SK-N-SH (cell line): ENCODE data around the gene OXCT1. TPM values are rescaled to one million over a fixed set of nuclear protein-coding genes. Genes with fewer than 3 reads are reported as not detected.

ENCODE experiments used
- CTCF ChIA-PET: fragments of 300-600, 350-600 bp; formaldehyde crosslinking; extraction: SDS; loops from one replicate; lab custom pipeline; 2021; lab: Yijun Ruan, JAX
- POLR2A ChIA-PET: fragments of 350-600 bp; sonication (Branson Sonifier 250); formaldehyde crosslinking; extraction: SDS; loops from one replicate; lab custom pipeline; 2020; ENCODE audit warnings: antibody characterized with exemption, inconsistent platforms; lab: Yijun Ruan, JAX
- DNase-seq: peaks from one replicate; pipeline ENCODE4 v3.0.0; 2012
- H2AFZ ChIP-seq: fragments of 200-600 bp; sonication (generic); 2 replicates; pipeline ENCODE4 v1.8.1; 2016; ENCODE audit warnings: antibody characterized with exemption, mild to moderate bottlenecking, low read depth
- H3F3A ChIP-seq: fragments of 200-600 bp; sonication (generic); replicated peaks from 2 replicates; pipeline ENCODE3; 2016; ENCODE audit warnings: antibody characterized with exemption, mild to moderate bottlenecking; ENCODE audit not compliant: insufficient read depth
- H3K27ac ChIP-seq, 2 experiments: fragments of 200-500 bp in 1 of 2; fragments of 200-600 bp in 1 of 2; sonication (Bioruptor generic) in 1 of 2; sonication (generic), shearing (Covaris generic) in 1 of 2; 2 replicates each; pipeline versions ENCODE4 v1.5.1 to v1.6.1; 2014 to 2016; ENCODE audit warnings: low read depth in 2 of 2, inconsistent platforms in 1 of 2, low read length in 1 of 2, mild to moderate bottlenecking in 1 of 2, mixed read lengths in 1 of 2
- H3K27me3 ChIP-seq: fragments of 200-600 bp; sonication (generic), shearing (Covaris generic); 2 replicates; pipeline ENCODE4 v1.6.1; 2016; ENCODE audit warnings: mixed run types; ENCODE audit not compliant: insufficient read depth
- H3K36me3 ChIP-seq, 2 experiments: fragments of 200-500 bp in 1 of 2; fragments of 200-600 bp in 1 of 2; sonication (Bioruptor generic) in 1 of 2; sonication (generic) in 1 of 2; replicated peaks in 1 of 2; 2 replicates each; pipeline versions ENCODE3 to v1.5.1; 2014 to 2016; ENCODE audit warnings: low read length in 1 of 2, mild to moderate bottlenecking in 1 of 2; ENCODE audit not compliant: insufficient read depth in 2 of 2, control insufficient read depth in 1 of 2
- H3K4me1 ChIP-seq, 2 experiments: fragments of 200-500 bp in 1 of 2; fragments of 200-600 bp in 1 of 2; sonication (Bioruptor generic) in 1 of 2; sonication (generic), shearing (Covaris generic) in 1 of 2; 2 replicates each; pipeline versions ENCODE4 v1.5.1 to v1.6.1; 2014 to 2016; ENCODE audit warnings: low read depth in 1 of 2, low read length in 1 of 2, mixed run types in 1 of 2; ENCODE audit not compliant: insufficient read depth in 2 of 2, control insufficient read depth in 1 of 2
- H3K4me2 ChIP-seq: fragments of 200-600 bp; sonication (generic), shearing (Covaris generic); 2 replicates; pipeline ENCODE4 v1.6.1; 2017; ENCODE audit warnings: mixed run types
- H3K4me3 ChIP-seq, 2 experiments: fragments of 200-500 bp in 1 of 2; fragments of 200-600 bp in 1 of 2; sonication (Bioruptor generic) in 1 of 2; sonication (generic), shearing (Covaris generic) in 1 of 2; 2 replicates each; pipeline versions ENCODE4 v1.5.1 to v1.8.1; 2014 to 2016; ENCODE audit warnings: low read depth in 2 of 2, inconsistent platforms in 1 of 2, low read length in 1 of 2, mild to moderate bottlenecking in 1 of 2, mixed read lengths in 1 of 2, moderate library complexity in 1 of 2
- H3K79me2 ChIP-seq: fragments of 200-600 bp; sonication (generic); 2 replicates; pipeline ENCODE4 v1.8.1; 2017; ENCODE audit warnings: mild to moderate bottlenecking; ENCODE audit not compliant: insufficient read depth
- H3K9ac ChIP-seq: fragments of 200-600 bp; sonication (generic); 2 replicates; pipeline ENCODE4 v1.6.1; 2017; ENCODE audit warnings: mixed run types
- H3K9me2 ChIP-seq: fragments of 200-600 bp; sonication (generic); 2 replicates; pipeline ENCODE4 v1.6.1; 2017; ENCODE audit warnings: mixed run types
- H3K9me3 ChIP-seq: fragments of 200-600 bp; sonication (generic); 2 replicates; pipeline ENCODE4 v1.6.1; 2017; ENCODE audit warnings: mixed run types, mild to moderate bottlenecking, moderate library complexity
- H4K20me1 ChIP-seq: fragments of 200-600 bp; sonication (generic); 2 replicates; pipeline ENCODE4 v1.6.1; 2017; ENCODE audit warnings: mild to moderate bottlenecking, mixed run types; ENCODE audit not compliant: insufficient read depth
- CHD2 ChIP-seq: fragments of 150-350 bp; IDR thresholded peaks from 2 replicates; pipeline ENCODE4 v1.6.1; 2018; ENCODE audit warnings: low read length; ENCODE audit not compliant: partially characterized antibody
- CTCF ChIP-seq: fragments of 200-600 bp; sonication (generic); IDR thresholded peaks from 2 replicates; pipeline ENCODE4 v1.6.1; 2017; ENCODE audit warnings: antibody characterized with exemption, mild to moderate bottlenecking, moderate library complexity
- EZH2phosphoT487 ChIP-seq: fragments of 200-600 bp; sonication (generic); IDR thresholded peaks from 2 replicates; pipeline ENCODE4 v1.6.1; 2017; ENCODE audit warnings: low read depth, mixed run types, mild to moderate bottlenecking, antibody characterized with exemption, moderate library complexity, borderline replicate concordance
- FOSL2 ChIP-seq: IDR thresholded peaks from 2 replicates; pipeline ENCODE4 v1.4.0; 2012; ENCODE audit warnings: low read depth, mild to moderate bottlenecking, moderate library complexity, borderline replicate concordance
- FOXJ3 ChIP-seq: sonication (generic); formaldehyde crosslinking; IDR thresholded peaks from 2 replicates; pipeline ENCODE4 v1.5.1; 2020; ENCODE audit warnings: mild to moderate bottlenecking, missing genetic modification reagents
- GABPA ChIP-seq: IDR thresholded peaks from 2 replicates; pipeline ENCODE4 v1.4.0; 2012; ENCODE audit warnings: low read depth, mild to moderate bottlenecking
- IRF3 ChIP-seq: fragments of 150-350 bp; IDR thresholded peaks from 2 replicates; pipeline ENCODE4 v1.6.1; 2016; ENCODE audit warnings: mild to moderate bottlenecking, low read depth, low read length
- MEF2A ChIP-seq: IDR thresholded peaks from 2 replicates; pipeline ENCODE4 v1.4.0; 2012; ENCODE audit warnings: low read depth, borderline replicate concordance
- NFIC ChIP-seq: IDR thresholded peaks from 2 replicates; pipeline ENCODE4 v1.4.0; 2012; ENCODE audit warnings: borderline replicate concordance
- PBX3 ChIP-seq: IDR thresholded peaks from 2 replicates; pipeline ENCODE4; 2012
- RAD21 ChIP-seq: IDR thresholded peaks from 2 replicates; pipeline ENCODE4 v1.6.1; 2012; ENCODE audit warnings: mild to moderate bottlenecking, low read length
- REST ChIP-seq: IDR thresholded peaks from 2 replicates; pipeline ENCODE4 v1.6.1; 2012; ENCODE audit warnings: mild to moderate bottlenecking, low read depth, low read length, moderate library complexity
- SMC3 ChIP-seq: IDR thresholded peaks from 2 replicates; pipeline ENCODE4 v1.6.1; 2012; ENCODE audit warnings: low read depth, low read length, improper control_type of control experiment
- TAF1 ChIP-seq: IDR thresholded peaks from 2 replicates; pipeline ENCODE4 v1.6.1; 2012; ENCODE audit warnings: low read depth, mild to moderate bottlenecking, low read length, moderate library complexity, borderline replicate concordance
- TCF12 ChIP-seq: IDR thresholded peaks from 2 replicates; pipeline ENCODE4 v1.4.0; 2012
- WGBS: methylation state at CpG from one replicate; pipeline ENCODE4 v1.1.6; 2017; ENCODE audit warnings: low lambda C conversion rate; 5-methylcytosine and 5-hydroxymethylcytosine counted together
- polyA plus RNA-seq, 3 experiments: library from polyadenylated mRNA; depleted of rRNA; stranded (reverse); fragments of >200 nt; gene quantifications; 2 replicates each; pipeline ENCODE4 v1.2.3, GENCODE V29; 2012

OXCT1 gene
- polyA plus RNA-seq, 1 of the 3 experiments (the other 2 are of a cell fraction), result 11.7 TPM

GRCh38 chr5:41856644-41857491, 13.4 kb downstream of the OXCT1 start:
- Histone ChIP-seq H4K20me1 (no peaks in the 10 kb centered on the region), H3K27me3 (no peaks in the 10 kb centered on the region), H3K9me3 (no peaks in the 10 kb centered on the region), H3K9ac (no peak overlapping the region), H3K4me1 (no peaks in the 10 kb centered on the region; a peak in 1 of 4 replicates), H3K9me2 (no peaks in the 10 kb centered on the region), H2AFZ (no peak overlapping the region), H3K36me3 (peaks cover 22 to 70% of the 10 kb centered on the region in 2 experiments), H3K27ac (no peak overlapping the region), H3K79me2 (no peaks in the 10 kb centered on the region), H3K4me3 (no peak overlapping the region), H3F3A (no peaks in the 10 kb centered on the region), H3K4me2 (no peak overlapping the region)
- 57% methylated on average over 5 of the region's 5 CpGs for WGBS
- peak; percentile 51 for DNase-seq
- ChIA-PET CTCF (interaction anchor here (0.6 to 5.0 kb wide), 32 partner anchors 10 to 1286 kb away, joined by 3 to 126 read pairs (median 4); partner anchors contain the start of genes FBXO4 and RIMOC1), POLR2A (no interaction called here)
- TF ChIP-seq MEF2A (no peak), PBX3 (no peak), CTCF (peak; percentile 82), SMC3 (peak; percentile 75), RAD21 (peak; percentile 92), IRF3 (no peak)

GRCh38 chr5:41852293-41852692, 17.9 kb downstream of the OXCT1 start:
- Histone ChIP-seq H3K4me2 (no peak overlapping the region), H3K4me1 (no peaks in the 10 kb centered on the region; a peak in 1 of 4 replicates), H3K9me3 (no peaks in the 10 kb centered on the region), H3K36me3 (peaks cover 36 to 61% of the 10 kb centered on the region in 2 experiments), H4K20me1 (no peaks in the 10 kb centered on the region), H3K4me3 (no peak overlapping the region), H2AFZ (no peak overlapping the region), H3K27ac (no peak overlapping the region), H3K9ac (no peak overlapping the region), H3K27me3 (no peaks in the 10 kb centered on the region), H3K9me2 (no peaks in the 10 kb centered on the region), H3F3A (no peaks in the 10 kb centered on the region), H3K79me2 (no peaks in the 10 kb centered on the region)
- 89% methylated on average over 2 of the region's 2 CpGs for WGBS
- POLR2A ChIA-PET, result no interaction called here
- no peak for DNase-seq
- CTCF ChIA-PET, result interaction anchor here (1.1 to 1.5 kb wide), 2 partner anchors 97 to 205 kb away, joined by 3 to 4 read pairs; no protein-coding TSS in a partner anchor
- no peak for TF ChIP-seq PBX3
- no peak for TF ChIP-seq REST
- TF ChIP-seq TCF12, result no peak
- no peak for TF ChIP-seq NFIC
- TF ChIP-seq FOSL2, result no peak
- TF ChIP-seq GABPA, result no peak
- no peak for TF ChIP-seq FOXJ3 (CRISPR knock-in tag)
- TF ChIP-seq TAF1, result no peak
- TF ChIP-seq CHD2, result no peak
- TF ChIP-seq EZH2phosphoT487, result no peak
